GM23338 (cell line): ENCODE measurements around the gene SV2A.

Experiments used
- CREB1 ChIP-seq: fragments of 250-450 bp; sonication (Bioruptor Pico); IDR thresholded peaks from 2 replicates; pipeline ENCODE4 v1.5.0; 2020; ENCODE audit warnings: low read depth, mild to moderate bottlenecking, moderate library complexity
- CTCF ChIP-seq, 2 experiments: fragments of 200-600 bp in 1 of 2; sonication (generic) in 1 of 2; conservative IDR thresholded peaks; 2 replicates each; pipeline versions ENCODE4 v1.5.1 to v1.6.1; 2016 to 2017; ENCODE audit warnings: antibody characterized with exemption in 2 of 2, low read depth in 2 of 2, mild to moderate bottlenecking in 2 of 2, moderate library complexity in 1 of 2
- ETS1 ChIP-seq: IDR thresholded peaks from 2 replicates; pipeline ENCODE4 v1.6.1; 2016; ENCODE audit warnings: antibody characterized with exemption
- EZH2 ChIP-seq: fragments of 200-600 bp; sonication (generic); IDR thresholded peaks from one replicate; pipeline ENCODE4 v1.8.0; 2017; ENCODE audit warnings: antibody characterized with exemption, mild to moderate bottlenecking, low read depth; ENCODE audit not compliant: unreplicated experiment
- EZH2phosphoT487 ChIP-seq: fragments of 200-600 bp; sonication (generic); IDR thresholded peaks from one replicate; pipeline ENCODE4 v1.8.1; 2018; ENCODE audit warnings: antibody characterized with exemption; ENCODE audit not compliant: unreplicated experiment
- POLR2AphosphoS5 ChIP-seq: IDR thresholded peaks from 2 replicates; pipeline ENCODE4 v1.6.1; 2016; ENCODE audit warnings: antibody characterized with exemption, low read depth
- TF ChIP-seq, protein P1 (sequence below): IDR thresholded peaks from one replicate; pipeline ENCODE4 v1.6.1; 2018; ENCODE audit warnings: antibody characterized with exemption; ENCODE audit not compliant: unreplicated experiment

DNA sequence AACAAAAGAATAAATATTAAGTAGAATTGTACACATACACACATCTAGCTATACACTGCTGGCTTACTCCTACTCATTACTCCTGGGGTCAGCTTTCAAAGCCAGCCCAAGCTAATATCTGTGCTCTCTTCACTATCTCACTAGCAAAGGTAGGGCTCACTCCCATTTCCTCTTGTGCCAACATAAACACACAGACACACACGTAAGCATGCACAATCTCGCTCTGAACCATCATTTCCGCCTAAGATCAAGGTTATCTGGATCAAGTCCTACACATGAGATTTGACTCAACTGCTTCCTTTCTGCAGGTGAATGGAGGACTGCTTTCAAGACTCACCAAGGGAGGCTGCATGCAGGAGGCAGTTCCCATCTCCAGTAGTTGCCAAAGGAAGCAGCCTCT is 47.8 kb upstream of the SV2A start:
- TF ChIP-seq CTCF (conservative IDR thresholded peaks at IDR 0.05; ENCODE audit: low read depth in 2 of 2) (no peak), CREB1 (CRISPR knock-in tag) (no peak), EZH2phosphoT487 (no peak), EZH2 (no peak), ETS1 (no peak), POLR2AphosphoS5 (no peak)
- TF ChIP-seq, protein P1, sequence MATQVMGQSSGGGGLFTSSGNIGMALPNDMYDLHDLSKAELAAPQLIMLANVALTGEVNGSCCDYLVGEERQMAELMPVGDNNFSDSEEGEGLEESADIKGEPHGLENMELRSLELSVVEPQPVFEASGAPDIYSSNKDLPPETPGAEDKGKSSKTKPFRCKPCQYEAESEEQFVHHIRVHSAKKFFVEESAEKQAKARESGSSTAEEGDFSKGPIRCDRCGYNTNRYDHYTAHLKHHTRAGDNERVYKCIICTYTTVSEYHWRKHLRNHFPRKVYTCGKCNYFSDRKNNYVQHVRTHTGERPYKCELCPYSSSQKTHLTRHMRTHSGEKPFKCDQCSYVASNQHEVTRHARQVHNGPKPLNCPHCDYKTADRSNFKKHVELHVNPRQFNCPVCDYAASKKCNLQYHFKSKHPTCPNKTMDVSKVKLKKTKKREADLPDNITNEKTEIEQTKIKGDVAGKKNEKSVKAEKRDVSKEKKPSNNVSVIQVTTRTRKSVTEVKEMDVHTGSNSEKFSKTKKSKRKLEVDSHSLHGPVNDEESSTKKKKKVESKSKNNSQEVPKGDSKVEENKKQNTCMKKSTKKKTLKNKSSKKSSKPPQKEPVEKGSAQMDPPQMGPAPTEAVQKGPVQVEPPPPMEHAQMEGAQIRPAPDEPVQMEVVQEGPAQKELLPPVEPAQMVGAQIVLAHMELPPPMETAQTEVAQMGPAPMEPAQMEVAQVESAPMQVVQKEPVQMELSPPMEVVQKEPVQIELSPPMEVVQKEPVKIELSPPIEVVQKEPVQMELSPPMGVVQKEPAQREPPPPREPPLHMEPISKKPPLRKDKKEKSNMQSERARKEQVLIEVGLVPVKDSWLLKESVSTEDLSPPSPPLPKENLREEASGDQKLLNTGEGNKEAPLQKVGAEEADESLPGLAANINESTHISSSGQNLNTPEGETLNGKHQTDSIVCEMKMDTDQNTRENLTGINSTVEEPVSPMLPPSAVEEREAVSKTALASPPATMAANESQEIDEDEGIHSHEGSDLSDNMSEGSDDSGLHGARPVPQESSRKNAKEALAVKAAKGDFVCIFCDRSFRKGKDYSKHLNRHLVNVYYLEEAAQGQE, result no peak
